GM21515 (cell line): ENCODE measurements around the gene CHST14.

Experiments
- ATAC-seq: cut with Tn5 transposase; IDR thresholded peaks from one replicate; pipeline ENCODE4 v1.9.1; 2021; ENCODE audit not compliant: unreplicated experiment

The CHST14 gene

DNA sequence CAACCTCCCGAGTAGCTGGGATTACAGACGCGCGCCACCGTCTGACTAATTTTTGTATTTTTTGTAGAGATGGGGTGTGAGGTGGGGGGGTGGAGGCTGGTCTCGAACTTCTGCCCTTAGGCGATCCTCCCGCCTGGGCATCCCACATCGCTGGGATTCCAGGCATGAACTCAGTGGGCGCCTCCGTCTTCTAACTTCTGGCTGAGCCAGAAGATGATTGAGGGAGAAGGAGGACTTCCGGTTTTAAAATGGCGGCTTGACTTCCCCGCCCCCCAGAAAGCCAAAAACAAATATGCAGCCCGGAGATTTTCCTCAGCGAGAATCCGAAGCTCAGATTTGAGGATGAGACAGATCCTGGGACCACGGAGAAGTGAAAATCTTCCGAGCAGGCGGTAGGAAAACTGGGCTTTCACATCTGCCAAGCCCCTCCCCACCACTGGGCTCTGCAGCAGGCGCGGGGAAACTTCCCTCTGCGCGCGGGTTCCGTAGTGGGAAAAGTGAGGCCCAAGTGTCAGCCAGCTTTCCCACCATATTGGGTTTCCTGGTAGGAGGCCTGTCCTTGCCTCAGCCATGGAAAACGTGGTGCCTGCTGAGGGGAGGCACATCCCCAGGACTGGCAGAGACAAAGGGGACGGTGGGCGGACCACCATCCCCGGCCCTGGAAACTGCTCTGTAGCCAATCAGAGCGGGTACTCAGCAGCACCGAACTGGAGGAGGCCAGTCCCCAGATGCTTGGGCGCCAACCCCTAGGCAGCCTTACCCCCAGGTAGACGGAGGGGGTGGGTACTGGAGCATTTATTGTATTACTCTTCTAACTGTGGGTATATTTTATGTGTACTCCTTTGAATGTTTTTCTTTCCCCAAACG lies 17.3 kb downstream of the CHST14 start:
- ATAC-seq = no peak

DNA sequence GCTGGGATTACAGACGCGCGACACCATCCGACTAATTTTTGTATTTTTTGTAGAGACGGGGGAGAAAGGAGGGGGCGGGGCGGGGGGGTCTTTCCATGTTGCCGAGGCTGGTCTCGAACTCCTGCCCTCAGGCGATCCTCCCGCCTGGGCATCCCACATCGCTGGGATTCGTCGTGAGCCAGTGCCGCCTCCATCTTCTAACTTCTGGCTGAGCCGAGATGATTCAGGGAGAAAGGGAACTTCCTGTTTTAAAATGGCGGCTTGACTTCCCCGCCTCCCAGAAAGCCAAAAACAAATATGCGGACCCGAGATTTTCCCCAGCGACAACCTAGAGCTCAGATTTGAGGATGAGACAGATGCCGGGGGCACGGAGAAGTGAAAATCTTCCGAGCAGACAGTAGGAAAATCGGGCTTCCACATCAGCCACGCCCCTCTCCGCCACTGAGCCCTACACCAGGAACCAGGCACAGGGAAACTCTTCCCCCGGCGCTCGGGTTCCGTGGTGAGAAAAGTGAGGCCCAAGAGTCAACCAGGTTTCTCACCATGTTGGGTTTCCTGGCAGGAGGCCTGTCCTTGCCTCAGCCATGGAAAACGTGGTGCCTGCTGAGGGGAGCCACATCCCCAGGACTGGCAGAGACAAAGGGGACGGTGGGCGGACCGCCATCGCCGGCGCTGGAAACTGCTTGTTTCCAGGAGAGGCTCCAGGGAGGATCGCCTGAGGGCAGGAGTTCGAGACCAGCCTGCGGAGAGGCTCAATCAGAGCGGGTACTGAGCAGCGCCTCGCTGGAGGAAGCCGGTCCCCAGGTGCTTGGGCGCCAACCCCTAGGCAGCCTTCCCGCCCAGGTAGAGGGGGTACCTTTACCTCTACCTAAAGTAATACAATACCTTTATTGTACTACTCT lies 18.7 kb downstream of the CHST14 start:
- ATAC-seq = no peak

DNA sequence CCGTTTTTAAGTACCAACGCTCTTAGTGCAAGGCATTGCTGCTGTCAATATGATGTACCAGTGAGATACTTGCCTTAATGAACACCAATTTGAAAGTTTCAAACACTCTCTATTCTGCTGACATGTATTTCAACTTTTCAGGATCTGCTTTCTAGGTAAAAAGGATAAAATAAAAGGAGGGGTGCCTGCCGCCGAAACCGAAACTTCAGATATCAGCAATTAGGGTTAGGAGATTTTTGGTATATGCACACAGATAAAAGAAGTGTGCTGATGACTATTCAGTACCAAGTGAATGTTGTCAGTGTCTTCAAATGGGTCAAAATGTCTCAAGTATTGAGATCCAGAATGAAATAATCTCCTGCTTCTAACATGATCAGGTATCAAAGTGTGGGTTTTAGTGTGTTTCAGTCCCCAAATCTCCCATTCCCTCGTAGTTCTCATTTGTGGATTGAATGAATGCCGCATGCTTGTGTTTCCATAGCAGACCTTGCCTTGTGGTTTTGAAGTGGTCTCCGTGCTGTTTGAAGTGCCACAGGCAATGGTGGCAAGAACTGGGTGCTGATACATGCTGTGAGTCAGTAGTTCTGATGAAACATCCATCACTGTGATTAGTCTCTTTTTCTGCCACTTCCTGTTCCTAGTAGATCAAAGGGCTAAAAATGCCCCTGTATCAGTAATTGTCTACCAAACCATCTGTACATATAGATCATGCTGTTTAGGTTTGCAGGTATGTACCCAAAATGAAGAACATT lies 22.5 kb downstream of the CHST14 start:
- no peak for ATAC-seq

DNA sequence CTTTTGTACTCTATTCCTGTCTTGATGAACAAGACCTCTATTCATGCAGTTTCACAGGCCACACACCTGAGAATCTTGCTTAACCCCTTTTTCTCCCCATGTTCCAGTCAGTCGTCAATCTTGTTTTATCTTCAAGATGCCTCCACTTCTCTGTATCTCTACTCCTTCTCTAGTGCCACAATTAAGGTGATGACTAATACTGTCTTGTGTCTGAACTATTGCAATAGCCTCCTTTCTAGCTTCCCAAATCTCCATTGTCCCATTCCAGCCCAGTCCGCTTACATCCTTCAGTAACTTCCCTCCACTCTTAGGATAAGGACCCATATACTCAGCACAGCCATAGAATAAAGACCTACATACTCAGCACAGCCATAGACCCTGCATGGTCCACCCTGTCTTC lies 24.7 kb downstream of the CHST14 start:
- ATAC-seq = no peak

DNA sequence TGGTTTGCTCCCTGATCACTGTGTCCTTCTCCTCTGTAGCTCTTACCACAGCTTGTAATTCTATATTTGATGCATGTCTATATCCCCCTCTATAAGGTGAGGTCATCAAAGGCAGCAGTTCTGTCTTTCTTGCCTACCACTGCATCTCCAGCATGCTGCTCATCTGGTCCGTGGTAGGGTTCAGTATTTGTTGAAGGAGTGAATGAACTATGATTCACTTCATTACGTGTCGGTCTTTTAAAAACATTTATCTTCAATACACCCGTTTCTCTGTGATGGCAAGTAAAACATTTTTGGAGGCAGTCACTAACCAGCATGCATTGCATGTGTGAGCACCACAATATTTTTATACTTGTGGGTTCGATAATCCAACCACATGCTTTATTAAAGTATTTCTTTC lies 27.6 kb downstream of the CHST14 start:
- no peak for ATAC-seq

DNA sequence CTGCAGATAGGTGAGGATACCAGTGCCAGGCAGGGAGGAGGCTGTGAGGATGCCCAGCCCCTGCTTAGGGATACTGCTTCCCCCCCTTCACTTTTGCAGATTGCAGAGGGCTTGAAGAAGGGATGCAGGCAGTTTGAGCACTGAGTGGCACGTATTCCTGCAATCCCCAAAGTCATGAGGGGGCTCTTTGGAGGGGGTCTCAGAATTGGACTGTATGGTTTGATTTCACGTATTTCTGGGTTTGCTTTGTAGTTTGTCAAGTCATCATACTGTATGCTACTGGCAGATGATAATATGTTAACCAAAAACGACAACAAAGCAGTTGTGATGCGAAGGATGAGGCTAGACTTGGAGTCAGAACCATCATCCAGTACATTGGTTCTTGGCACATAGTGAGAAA lies 28.1 kb downstream of the CHST14 start:
- ATAC-seq = no peak

DNA sequence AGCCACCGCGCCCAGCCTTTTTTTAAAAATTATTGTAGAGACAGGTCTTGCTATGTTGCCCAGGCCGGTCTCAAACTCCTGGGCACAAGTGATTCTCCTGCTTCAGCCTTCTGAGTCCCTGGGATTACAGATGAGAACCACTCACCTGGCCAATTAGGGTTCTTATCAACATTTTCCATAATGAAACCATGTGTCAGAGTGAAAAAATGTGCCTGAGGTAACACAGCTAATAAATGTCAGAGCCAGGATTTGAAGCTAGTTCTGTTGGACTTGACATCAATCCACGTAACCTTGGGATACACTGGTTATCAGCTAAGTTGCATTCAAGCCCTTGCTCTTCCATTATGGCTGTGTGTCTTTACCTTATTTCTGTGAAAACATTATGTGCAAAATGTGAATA lies 29.1 kb downstream of the CHST14 start:
- no peak for ATAC-seq

DNA sequence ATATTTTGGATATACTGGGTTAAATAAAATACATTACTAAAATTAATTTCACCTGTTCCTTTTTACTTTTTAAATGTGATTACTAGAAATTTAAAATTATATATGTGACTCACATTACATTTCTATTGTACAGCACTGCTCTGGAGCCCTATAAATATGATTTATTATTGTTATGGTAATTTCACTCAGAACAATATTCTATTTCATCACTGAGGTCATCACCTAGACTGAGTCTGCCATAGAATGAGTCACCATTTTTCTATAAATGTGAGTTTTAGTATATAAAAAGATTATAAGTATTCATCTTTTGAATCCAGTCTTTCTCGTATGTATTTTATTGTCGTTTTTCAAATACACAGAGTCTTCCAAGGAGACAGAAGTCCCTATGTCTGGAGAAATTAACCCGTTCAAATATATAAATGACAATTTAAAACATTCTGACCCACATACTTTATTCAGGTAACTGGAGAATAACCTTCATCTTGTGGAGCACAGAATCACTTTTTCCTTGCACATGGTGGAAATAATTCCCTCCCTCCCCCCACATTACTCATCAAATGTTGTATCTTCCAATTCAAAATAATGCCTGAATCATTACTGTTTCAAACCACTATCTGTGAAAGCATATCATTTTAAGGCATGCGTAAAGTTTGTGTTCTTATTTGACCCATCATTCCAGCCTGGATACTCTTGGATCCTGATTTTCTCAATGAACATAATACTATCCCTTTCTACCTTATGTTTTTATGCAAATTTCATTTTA lies 30.0 kb downstream of the CHST14 start:
- no peak for ATAC-seq

DNA sequence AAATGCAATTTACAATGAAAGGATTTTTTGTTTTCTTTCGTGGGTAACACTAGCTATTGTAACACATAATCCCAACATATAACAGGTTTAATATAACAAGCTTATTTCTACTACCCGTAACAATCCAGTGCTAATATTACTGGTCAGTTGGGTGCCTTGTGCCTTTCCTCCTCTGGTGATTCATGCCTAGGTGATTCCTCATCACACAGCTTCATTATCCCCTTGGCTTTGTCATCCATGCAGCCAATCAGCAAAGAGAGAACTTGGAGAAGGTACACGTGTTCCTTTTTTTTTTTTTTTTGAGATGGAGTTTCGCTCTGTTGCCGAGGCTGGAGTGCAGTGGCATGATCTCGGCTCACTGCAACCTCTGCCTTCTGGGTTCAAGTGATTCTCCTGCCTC lies 30.7 kb downstream of the CHST14 start:
- no peak for ATAC-seq

DNA sequence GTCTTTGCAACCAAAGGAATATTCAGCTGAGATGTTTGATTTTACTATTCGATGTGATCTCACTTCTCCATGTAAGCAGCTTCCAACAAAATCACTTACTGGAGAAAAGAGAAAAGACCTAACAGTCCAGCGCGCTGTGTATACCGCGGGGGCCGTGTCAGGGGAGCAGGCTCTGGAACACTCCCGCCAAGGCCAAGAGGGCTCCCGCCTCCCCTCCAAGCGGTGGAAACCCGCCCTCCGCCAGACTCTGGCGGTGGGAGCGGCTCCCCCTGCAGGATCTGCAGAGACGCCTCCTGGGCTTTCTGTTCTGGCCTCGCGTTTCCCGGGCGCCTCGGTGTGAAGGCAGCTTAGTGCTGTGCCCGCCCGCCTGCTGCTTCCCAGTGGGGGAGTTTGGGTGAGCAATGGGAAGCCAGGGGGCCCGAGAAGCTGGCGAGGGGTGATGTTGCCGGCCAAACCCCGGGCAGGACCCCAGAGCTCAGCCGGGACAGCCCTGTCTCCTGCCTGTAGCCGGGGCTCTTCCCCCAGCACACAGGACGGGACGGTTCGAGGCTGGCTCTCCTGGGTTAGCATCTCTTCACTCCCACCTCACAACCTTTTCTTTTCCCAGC lies 36.3 kb downstream of the CHST14 start:
- no peak for ATAC-seq

DNA sequence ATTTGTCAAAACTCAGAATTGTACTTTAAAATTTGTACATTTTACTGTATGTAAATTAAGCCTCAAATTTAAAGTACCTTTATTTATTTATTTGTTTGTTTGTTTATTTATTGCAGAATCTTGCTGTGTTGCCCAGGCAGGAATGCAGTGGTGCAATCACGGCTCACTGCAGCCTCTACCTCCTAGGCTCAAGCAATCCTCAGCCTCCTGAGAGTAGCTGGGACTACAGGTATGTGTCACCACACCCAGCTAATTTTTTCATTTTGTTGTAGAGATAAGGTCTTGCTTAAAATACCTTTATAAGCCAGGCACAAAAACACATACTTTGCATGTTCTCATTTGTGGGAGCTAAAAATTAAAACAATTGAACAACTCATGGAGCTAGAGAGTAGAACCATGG lies 37.4 kb downstream of the CHST14 start:
- no peak for ATAC-seq

DNA sequence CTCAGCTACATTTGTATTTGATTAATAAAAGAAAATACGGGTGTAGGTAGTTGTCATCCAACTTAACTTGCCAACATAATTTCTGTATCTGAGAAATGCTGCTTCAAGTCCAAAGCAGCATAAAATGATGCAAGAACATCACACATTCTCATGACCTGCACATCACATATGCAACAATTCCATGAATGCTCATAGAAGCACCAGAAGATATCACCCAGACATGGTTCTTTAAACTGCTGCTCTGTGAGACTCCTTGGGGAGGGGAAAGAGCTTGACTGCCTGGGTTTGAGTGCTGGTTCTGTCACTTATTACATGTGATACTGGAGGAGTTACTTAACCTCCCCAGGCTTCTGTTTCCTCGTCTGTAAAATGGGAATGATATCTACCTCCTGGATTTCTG lies 39.4 kb downstream of the CHST14 start:
- no peak for ATAC-seq

DNA sequence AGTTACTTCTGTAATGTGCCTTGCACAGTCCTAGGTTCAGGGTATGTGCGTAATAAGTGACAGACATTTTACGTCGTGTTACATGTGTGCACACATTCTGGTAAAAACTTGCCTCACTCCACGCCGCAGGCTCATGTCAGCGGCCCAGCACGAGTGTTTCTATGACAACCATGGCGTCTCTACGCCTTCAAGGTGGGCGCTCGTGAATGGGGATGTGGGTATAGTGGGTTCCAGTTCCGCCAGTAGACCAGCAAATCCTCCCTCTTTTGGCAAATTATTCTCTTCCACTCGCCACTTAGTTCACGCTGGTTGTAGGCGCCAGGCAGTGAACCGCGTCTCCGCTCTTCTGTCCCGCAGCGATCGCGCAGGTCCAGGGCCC lies 40.3 kb downstream of the CHST14 start:
- no peak for ATAC-seq

DNA sequence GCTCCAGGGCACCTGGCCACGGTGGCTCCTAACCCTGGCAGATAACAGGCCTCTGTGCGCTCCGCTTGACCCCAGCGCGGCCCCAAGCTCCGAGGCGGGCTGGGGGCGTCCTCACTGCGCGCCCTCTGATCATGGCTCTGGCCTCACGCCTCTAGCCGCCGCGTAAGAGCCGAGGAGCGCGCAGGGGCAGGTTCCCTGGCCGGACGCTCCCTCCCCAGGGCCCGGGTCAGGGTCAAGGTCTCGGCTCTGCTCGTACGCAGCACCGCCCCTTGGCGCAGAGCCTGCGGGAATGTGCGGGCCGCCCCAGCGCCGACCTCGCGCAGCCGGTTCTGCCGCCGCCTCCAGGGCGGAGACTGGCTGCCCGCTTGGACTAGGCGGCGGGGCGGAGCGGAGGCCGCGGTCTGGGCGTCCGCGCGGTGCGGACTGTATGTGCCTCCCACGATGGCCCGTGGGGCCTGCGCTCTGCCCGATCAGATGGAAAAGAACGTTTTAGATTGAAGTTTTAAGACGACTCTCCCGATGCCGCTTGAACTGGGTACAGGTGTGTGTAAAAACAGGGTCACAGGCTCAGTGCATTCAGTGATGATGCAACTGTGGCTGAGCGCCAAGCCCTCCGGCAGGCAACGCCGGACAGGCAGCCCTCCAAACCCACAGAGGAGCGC lies 40.8 kb downstream of the CHST14 start:
- ATAC-seq = no peak

DNA sequence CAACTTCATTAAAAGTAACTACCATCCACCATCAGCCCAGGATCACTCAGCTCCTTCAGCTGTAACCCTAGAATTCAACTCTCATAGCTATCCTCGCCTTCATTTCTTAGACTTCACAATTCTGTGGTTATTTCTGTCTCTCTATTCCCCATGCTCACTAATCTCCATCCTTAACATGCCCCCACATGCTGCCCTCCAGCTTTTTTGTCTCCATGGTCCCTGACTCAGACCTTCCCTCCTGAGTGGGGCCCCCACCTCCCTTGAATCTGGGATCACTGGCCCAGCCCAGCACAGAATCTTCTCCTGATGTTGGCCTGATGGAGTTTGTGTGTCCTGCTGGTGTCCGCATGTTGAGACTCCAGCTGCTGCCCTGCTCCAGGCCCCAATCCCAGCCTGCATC lies 41.7 kb downstream of the CHST14 start:
- no peak for ATAC-seq

DNA sequence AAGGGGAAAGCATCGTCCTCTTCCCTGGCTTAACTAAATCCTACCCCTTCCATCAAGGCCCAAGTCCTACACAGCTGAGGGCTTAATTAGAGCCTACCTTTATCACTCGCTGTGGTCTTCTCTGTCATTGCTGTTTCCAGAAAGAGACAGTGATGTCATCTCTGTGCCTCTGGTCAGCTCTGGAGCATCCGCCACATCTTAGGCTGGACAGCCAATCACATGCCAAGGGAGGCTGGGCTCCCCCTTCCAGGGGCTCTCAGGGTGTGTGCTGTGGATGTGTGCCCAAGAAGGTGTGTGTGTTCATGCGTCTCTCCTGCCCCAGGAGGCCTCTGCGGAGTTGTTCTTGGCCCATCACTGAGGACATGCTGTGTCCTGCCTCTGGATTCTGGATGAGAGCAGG lies 42.8 kb downstream of the CHST14 start:
- no peak for ATAC-seq

DNA sequence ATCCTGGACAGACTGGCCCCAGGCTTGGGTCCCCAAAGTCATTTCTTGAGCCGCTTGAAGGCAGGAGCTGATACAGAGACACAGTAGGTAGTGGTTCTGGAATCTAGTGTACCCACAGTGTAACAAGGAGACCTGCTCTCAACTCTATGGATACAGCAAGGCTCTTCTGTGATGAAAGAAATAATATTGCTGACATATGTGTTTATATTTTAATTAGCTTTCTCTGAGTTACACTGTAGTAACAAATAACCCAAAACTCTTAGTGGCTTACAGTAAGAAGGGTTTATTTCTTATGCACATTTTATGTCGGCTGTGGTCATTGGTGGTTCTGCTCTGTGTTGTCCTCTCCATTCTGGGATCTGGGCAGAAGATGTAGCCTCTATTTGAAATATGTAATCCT lies 45.5 kb downstream of the CHST14 start:
- ATAC-seq = no peak
